Activated naive CD4-positive, alpha-beta T cell (primary cell): ENCODE measurements around the gene NLGN4X.

Source experiments
- DNase-seq, 4 experiments: peaks; one replicate each; lab custom pipeline; 2025; lab: John Stamatoyannopoulos, UW

Gene NLGN4X

GRCh38 chrX:6228720-6229119 is at the start of gene NLGN4X:
Gene NLGN4X (minus strand): TSS chrX:6228867. CDS start chrX:6151466, 77,401 bp downstream.
- no peak for DNase-seq

DNA sequence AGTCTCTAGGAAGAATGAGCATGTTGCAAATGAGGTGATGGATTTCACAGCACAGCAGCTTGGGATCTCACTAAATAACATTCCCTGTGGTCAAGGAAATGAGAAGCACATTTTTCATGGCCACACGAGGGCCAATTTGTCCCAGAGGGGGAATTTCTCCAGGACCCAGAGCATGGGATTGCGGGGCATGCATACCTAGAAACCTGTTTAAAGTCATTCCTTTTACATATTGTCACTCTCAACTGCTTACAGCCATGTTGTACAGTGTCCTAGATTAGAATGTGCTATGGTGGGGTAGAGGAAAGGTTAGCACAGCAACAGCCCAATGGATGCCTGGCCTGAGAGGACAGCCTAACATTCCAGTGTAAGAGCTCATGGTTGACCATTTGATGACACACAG is 37.4 kb upstream of the NLGN4X start:
- no peak for DNase-seq

DNA sequence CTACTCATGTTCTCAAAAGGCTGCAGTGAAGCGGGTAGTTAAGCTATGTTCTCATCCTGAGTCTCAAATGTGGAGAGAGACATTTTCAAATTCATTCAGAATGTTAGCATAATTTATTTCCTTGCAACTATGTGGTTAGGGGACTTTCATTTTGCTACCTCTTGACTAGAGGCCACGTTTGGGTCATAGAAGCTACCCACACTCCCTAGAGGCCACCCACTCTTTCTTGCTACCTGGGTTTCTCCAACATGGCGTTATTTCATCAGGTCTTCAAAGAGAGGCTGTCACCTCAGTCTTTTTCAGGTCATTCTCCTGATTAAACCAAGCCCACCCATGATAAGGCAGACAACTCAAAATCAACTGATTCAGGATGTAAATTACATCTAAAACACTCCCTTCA is 34.3 kb upstream of the NLGN4X start:
- no peak for DNase-seq

DNA sequence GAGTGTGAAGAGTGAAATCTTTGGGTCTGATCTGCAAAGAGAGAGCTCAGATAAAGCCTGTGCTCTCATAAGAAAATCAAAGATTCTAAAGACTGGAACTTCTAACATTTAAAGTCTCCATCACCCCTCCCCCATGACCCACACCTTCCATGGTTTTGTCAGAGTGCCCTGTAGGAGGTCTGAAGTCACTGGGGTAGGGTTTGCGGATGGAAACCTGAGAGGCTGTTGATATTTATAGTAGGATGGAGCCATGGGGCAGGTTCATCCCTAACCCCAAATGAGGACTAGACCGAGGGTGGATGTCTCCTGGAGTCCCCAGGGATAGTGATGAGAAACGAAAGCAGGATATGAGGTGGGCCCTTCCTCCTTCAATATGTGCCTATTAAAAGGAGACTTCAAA is 28.4 kb upstream of the NLGN4X start:
- no peak for DNase-seq

DNA sequence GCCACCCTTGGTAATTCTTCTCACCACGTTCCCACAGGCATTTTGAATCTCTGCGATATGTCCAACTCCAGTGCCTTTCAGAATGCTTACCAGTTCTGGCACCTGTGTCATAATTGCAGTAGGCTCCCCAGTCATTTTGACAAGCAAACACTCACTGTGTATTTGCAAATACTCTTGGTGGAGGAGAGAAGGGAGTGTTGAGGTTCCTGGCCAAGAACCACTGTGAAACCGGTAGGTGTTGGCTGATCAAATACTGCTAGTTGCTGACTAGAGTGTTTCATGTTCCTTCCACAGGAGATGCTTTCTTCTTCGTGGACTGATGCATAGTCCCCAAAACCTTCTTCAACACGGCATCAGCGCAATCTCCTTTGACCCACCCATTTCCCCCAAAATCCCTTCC is 16.0 kb upstream of the NLGN4X start:
- DNase-seq, result no peak

DNA sequence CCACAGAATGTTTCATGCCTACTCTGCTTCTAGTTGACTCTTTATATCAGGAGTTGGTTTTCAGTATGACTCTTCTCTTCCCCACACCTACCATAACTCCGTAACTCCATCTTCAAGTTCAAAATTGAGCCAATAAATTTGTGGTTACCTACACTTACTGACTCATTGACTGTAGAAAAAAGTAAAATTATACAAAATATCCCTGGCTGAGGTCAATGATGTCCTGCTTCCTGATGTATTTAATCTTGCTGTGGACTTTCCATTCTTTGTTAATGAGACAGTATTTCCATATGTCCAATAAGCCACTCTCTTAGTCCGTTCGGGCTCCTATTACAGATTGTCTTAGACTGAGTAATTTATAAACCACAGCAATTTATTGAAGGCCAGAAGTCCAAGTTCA is 9.9 kb upstream of the NLGN4X start:
- DNase-seq, result no peak

DNA sequence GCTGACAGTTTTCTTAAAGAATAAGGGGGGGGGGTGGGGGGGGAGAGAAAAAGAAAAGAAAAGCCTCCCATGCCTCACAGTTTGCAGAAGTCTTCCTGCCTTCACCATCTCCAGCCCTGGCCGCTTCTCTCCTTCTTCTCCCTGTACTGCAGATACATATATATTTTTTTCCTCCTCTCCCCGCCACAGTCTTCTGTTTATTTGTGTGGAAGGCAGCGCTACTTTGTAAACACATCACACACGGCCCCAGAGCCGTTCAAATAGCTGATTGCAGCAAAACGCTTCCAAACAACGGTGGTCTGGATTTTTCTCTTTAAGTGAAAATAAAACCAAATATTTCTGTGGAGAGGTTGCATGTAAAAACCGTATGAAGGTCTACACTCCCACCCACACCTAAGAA is 732 bp downstream of the NLGN4X start:
- DNase-seq, result no peak

DNA sequence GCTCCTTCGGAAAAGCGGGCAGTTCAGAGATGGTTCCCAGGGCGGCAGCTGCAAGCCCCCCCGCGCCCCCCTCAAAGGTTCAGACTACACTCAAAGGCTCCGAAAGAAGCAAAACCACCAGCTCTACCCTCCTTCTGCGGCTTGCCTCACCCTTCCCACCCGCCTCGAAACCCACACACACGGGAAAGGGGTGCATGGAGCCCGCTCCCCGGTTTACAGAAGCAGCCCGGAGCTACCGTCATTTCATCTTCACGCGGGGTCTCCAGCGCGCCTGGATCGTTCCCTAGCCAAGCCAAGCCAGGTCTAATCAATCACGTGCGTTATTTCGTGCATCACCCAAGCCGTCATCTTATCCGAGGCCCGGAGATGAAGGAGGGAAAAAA is 1.2 kb downstream of the NLGN4X start:
- no peak for DNase-seq

- no peak for DNase-seq
Observed at GRCh38 chrX:6226596-6227452, 1.8 kb downstream of the NLGN4X start.

DNA sequence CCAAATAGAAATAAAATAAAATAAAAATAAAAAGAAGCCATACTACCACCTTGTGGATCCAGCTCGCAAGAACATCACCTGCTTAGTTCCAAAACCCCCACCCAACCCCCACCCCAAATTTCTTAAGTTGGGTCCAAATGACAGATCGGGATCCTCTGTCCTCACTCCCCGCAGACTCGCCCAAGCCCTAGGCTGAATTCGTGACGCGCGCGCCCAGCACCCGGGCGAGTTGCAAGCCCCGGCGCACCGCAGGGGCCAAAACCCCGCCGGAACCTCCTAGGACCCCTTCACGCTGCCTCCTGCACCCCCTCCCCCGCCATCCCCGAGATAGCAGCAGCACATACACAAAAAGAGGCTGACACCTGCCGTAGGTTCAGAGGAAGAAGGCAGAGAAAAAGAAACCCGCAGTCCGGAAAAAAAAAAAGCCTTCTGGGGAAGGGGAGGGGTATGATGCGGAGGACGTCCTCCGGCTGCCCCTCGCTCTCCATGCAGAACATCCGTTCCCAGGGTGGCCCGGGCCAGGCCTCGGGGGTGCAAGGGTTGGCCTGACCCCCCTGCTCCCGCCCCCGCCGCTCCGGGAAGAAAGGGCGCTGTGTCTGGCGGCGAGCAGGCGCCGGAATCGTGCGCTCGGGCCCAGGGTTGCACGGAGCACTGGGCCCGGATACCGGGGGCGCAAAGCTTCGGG is 2.6 kb downstream of the NLGN4X start:
- no peak for DNase-seq

DNA sequence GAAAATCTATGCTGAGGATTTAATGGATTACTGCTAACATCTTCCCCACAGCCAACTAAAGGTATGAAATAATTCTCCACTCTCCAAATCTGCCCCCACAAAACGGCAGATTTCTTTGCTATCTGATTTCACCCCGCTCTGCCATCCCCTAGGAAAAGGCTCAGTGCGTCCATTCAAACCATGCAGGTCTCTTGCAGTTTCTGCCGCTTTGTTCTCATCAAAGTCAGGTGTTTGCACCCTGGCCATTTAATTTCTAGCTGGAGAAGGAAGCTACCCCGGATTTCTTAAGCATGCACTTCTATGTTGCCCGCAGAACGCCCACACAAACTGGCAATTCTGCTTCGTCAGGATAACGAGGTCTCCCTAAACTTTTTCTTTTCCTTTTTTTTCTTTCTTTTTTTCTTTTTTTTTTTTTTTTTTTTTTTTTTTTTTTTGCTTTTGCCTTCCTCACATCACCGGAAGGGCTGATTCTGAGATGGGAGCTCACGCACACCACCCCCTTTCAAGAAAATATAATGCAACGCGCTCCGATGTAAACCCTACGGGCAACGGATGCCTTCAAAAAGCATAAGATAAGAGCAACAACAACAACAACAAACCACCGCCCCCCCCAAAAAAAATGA is 3.3 kb downstream of the NLGN4X start:
- DNase-seq, result no peak

DNA sequence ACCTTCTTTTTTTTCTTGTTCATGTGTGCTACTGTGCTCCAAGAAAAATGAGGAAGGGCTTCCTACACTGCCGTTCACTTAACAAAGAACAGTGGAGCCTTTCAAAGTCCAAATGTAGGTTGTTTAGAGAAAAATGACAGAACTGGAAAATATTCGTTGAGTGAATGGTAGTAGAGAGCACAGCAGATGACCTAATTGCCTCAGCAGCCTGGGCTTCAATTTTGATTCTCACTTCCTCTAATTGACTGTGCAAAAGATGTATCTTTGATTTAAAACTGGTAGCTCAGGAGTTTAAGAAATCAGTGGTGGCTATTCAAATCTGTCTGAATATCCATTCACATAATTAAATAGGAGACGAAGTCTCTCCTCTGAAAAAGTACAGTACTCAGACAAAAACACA is 5.2 kb downstream of the NLGN4X start:
- DNase-seq, result no peak

DNA sequence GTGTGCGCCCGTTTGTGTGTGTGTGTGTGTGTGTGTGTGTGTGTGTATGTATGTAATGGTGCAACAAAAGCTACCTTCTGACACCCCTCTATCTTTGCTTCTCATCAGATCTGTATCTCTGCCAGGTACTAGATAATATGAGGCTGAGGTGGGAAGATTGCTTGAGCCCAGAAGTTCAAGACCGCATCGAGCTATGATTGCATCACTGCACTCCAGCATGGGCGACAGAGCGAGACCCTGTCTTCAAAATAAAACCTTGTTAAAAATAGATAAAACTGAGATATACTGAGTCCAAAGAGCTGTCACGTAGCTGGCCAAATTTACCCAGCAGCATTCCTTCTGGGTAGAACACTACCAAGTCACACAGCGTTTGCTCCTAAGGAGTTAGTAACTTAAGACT is 18.4 kb downstream of the NLGN4X start:
- no peak for DNase-seq

DNA sequence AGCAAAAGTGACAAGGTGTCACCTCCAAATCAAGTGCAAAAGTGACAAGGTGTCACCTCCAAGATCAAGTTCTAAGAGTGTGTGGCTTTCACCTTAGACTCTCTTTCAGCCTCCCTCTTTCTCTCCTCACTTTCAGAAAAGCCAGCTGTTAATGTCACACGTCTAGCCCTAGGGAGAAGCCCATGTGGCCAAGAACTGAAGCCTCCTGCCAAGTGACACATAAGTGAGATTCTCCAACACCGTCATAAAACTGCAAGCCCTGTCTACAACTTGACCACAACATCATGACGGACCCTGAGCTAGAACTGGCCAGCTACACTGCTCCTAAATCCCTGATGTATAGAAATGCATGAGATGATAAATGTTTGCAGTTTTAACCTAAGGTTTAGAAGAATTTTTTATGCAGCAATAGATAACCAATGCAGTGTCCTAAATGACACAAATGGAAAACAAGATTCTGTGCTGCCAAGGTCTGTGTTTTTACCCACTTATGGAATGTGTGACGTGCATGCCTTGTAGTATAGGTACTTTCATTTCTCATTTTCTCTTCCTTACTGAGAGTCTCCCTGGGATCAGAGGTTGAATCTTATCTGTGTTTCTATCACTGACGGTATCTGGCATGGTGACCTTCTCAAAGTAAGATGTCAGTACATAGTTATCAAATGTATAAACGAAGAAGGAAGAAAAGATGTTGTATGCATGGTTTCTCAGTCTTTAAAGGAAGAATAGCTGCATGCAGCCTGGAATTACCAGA is 25.0 kb downstream of the NLGN4X start:
- no peak for DNase-seq

GRCh38 chrX:6199486-6199885 is 29.2 kb downstream of the NLGN4X start:
- no peak for DNase-seq

- no peak for DNase-seq
Observed at GRCh38 chrX:6187256-6187655, 41.4 kb downstream of the NLGN4X start.

- no peak for DNase-seq
Observed at GRCh38 chrX:6184900-6185515, 43.7 kb downstream of the NLGN4X start.

GRCh38 chrX:6175914-6176313 is 52.8 kb downstream of the NLGN4X start:
- DNase-seq, result no peak

- no peak for DNase-seq
Observed at GRCh38 chrX:6170424-6170823, 58.2 kb downstream of the NLGN4X start.

DNA sequence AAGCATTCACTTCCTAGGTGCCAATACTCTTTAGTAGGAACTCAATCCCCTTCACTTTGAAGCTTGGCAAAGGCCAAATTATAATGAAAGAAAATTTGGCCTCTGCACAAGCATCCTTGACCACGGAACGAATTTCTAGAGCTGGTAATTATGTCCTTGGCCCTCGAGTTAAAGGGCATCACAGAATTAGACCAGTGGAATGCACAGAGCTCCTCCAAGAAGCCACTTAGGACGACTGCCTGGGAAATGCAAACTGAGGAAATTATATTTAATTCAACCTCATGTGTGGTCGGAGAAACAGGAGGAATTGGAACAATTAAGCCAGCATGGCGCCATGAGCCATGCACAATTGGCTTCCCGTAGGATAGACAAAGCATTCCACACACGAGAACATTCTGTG is 59.3 kb downstream of the NLGN4X start:
- DNase-seq, result no peak

DNA sequence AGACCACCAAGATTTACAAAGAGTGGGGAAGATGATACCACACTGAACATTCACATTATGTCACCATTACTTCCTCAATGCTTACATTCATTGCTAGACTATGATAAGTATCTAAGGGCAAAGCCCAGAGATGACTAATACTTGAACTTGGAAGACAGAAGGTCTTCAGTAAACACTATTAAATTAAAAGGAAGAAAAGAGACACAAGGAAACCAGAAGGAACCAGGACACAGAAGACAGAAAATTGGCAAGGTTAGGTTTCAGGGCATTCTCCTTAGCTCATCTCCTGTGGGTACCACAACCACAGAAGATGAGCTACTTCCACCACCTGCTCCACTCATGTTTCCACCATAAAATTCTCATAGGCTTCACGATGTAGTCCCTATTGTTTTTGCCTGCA is 64.9 kb downstream of the NLGN4X start:
- no peak for DNase-seq

- no peak for DNase-seq
Observed at GRCh38 chrX:6159468-6159867, 69.2 kb downstream of the NLGN4X start.
